HG02840 (cell line): ENCODE measurements around the gene EPHA3.

Experiments used
- ATAC-seq: cut with Tn5 transposase; IDR thresholded peaks from one replicate; pipeline ENCODE4 v1.9.1; 2021; ENCODE audit warnings: mild to moderate bottlenecking, moderate library complexity, moderate number of reproducible peaks; ENCODE audit not compliant: unreplicated experiment, low FRiP score

EPHA3 gene

GRCh38 chr3:89278302-89279025 is 171.0 kb downstream of the EPHA3 start:
- no peak for ATAC-seq

DNA sequence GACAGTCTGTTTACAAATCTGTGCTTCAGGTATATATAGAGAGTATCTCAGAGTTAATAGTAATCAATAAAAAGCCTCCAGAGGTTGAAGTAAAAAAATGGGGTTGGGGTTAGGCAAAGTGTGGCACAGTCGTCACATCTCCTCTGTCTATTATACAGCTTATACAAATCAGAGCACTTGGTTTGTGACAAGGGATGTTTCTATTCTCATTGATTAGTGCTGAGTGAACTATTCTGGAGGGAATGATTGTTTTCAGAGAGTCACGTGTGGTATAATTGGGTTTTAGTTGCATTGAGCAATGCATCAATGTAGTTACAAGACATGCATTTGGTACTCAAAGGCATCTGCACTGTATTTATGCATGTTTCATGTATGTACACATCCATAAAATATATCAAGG is 172.9 kb downstream of the EPHA3 start:
- ATAC-seq: no peak

GRCh38 chr3:89280822-89281365 is 173.5 kb downstream of the EPHA3 start:
- ATAC-seq: no peak

DNA sequence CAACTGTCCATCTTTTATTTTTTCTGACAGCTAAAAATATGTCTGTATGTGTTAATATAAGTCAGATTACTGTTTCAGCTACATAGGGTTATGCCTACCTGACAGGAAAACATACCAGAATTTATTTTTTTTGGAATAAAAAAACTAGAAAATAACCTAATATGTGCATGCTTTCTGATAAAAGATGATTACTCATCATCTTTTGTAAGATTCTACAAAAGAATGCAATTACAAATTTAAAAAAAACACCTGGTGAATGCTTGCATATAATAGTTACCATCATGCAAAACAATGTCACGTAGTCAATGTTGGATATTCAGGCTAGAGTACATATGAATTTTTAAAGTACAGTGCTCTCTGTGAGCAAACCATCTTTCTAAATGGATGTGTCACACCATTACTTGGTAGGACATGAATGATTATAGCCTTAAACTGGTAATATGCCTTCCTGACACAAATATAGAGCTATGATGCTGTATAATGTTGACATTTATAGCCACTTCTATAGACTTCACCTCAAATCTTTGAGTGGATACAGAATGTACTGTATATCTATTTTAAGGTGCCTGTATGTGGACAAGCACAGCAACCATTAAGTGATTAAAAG is 180.6 kb downstream of the EPHA3 start:
- ATAC-seq: no peak

GRCh38 chr3:89289574-89290190 is 182.3 kb downstream of the EPHA3 start:
- ATAC-seq: no peak

DNA sequence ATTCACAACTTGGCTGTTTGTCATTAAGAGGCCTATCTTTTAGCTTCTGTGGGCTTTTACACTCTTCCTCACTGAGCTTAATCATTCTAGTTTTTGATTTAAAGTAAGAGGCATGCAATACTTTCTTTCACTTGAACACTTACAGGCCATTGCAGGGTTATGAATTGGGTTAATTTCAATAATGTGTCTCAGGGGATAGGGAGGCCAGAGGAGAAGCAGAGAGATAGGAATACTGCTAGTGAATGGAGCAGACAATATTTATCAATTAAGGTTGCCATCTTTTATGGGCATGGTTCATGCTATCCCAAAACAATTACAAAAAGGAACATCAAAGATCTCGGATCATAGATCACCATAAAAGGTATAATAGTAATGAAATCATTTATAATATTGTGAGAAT is 189.8 kb downstream of the EPHA3 start:
- no peak for ATAC-seq

GRCh38 chr3:89300526-89300925 is 193.1 kb downstream of the EPHA3 start:
- ATAC-seq: no peak

DNA sequence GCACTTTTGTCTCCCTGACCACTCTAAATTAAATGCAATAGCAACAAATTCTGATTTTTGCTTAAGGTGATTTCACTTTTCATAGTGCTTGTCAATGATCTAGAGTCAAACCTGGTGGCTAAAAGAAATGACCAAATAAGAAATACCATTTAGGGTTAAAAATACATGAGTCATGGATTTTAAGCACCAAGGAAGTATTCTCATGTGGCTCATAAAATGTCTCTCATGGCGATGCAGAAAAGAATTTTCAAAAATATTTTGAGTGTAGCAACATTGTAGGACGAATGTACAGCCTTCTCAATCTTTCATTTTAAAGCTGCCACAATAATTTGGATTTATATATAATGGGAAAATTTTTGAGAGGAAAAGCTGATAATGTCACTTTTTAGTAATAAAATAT is 193.6 kb downstream of the EPHA3 start:
- ATAC-seq: no peak

- ATAC-seq: no peak
These were observed 196.3 kb downstream of the EPHA3 start for GRCh38 chr3:89303701-89304100.

GRCh38 chr3:89306540-89306939 is 199.1 kb downstream of the EPHA3 start:
- no peak for ATAC-seq

DNA sequence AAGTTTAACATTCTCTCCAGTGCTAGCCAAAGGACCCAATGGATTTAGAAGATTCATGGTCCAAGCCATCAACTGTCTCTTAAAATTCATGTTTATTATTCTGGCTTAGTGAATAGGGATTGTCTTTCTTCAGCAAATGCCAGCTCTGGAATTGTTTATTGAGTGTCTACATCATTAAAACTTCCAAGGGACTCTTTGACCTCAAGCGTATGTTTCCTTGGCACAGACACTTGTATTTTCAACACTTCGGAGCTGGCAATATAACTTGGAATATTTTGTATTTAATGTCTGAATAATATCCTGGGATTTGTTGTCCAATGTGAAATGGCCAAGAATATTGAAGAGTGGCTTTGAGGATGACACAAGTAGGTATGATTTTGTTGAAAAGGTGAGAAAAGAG is 204.2 kb downstream of the EPHA3 start:
- no peak for ATAC-seq

GRCh38 chr3:89312141-89312540 is 204.7 kb downstream of the EPHA3 start:
- no peak for ATAC-seq

- ATAC-seq: no peak
These were observed 207.2 kb downstream of the EPHA3 start for GRCh38 chr3:89314454-89315098.

GRCh38 chr3:89315750-89316470 is 208.5 kb downstream of the EPHA3 start:
- no peak for ATAC-seq

- no peak for ATAC-seq
These were observed 212.8 kb downstream of the EPHA3 start for GRCh38 chr3:89320186-89320585.

DNA sequence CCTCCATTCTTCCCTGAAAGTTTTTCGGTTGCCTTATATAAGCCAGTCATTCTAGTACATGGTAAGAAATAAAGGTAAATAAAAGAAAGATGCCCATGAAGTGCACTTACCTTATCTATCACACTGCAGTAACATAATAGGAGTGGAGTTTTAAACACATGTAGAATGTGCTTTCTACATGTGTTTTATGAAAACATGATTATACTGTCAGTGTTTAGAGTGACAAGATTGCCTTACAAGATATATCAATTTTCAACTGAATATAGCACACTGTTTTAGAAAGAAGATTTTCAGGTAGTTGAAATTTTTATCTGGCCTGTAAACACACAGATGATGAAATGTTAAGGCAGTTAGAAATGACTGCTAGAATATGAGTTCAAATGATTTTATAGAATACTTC is 219.6 kb downstream of the EPHA3 start:
- ATAC-seq: no peak

- no peak for ATAC-seq
These were observed 225.0 kb downstream of the EPHA3 start for GRCh38 chr3:89332386-89332785.

- ATAC-seq: no peak
These were observed 225.4 kb downstream of the EPHA3 start for GRCh38 chr3:89332793-89333192.

DNA sequence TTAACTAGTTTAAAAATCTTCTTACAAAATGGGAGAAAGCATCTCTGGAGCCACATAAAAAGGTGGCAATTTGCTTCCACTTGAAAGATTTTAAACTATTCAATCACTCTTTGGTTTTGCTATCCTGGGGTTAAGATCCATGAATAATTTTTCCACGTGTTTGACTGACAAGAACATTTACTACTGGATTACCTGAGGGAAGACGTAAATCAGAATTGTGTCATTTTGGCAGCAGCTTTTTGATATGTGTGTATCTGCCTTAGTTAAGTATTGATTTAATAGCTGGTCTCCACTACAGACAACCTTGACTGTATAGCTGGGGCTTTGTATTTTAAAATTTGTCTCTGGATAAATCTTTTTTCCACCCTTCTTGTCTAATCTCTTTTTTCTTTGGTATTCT is 228.3 kb downstream of the EPHA3 start:
- no peak for ATAC-seq

DNA sequence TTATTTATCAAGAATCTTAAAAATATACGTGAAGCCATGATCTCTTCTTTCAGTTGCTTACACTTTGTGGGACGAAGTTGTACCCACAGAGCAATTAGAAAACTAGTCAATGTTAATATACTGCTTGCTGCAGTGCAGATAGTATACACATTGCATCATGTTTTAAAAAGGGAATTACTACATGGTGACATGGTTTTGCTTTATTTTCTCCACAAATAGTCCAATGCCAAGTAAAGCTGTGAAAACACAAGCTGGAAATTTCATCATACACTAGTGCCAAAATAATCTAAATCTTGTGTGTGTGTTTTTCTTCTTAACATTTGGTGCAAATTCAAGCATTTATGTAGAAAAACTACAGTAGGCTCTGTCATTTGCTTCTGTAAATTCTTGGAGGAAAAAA is 233.0 kb downstream of the EPHA3 start:
- no peak for ATAC-seq

GRCh38 chr3:89344076-89344475 is 236.7 kb downstream of the EPHA3 start:
- ATAC-seq: no peak
